ENCODE results near the gene SLC6A17.

Gene SLC6A17

DNA sequence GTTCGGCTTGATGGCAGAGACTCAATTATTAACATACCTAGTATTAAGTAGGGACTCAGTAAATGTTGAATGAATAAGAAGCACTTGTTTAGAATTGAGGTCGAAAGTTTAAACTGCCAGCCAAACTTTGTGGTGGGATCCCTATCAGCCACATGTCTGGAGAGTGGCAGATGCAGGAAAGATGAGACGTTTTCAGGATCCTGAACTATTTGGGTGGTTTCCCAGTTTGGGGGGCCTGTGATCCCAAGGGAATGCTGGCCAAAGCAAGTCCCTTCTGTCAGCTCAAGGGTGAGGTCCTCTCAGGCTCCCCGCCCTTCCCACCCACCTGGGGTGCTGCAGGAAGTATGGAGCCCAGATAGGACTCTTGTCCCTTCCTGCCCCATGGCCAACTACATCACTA, 98.5 kb downstream of the SLC6A17 start:
- no peak for DNase-seq (ENCODE audit: low read depth)
- TF ChIP-seq, protein P1, sequence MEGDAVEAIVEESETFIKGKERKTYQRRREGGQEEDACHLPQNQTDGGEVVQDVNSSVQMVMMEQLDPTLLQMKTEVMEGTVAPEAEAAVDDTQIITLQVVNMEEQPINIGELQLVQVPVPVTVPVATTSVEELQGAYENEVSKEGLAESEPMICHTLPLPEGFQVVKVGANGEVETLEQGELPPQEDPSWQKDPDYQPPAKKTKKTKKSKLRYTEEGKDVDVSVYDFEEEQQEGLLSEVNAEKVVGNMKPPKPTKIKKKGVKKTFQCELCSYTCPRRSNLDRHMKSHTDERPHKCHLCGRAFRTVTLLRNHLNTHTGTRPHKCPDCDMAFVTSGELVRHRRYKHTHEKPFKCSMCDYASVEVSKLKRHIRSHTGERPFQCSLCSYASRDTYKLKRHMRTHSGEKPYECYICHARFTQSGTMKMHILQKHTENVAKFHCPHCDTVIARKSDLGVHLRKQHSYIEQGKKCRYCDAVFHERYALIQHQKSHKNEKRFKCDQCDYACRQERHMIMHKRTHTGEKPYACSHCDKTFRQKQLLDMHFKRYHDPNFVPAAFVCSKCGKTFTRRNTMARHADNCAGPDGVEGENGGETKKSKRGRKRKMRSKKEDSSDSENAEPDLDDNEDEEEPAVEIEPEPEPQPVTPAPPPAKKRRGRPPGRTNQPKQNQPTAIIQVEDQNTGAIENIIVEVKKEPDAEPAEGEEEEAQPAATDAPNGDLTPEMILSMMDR (conservative IDR thresholded peaks at IDR 0.05; ENCODE audit: low read length): no peak
- H3K4me3 ChIP-seq (ENCODE audit: low read length): no peak overlapping the region

- TF ChIP-seq, protein P1 (conservative IDR thresholded peaks at IDR 0.05; ENCODE audit: low read length): no peak
- no peak for DNase-seq (ENCODE audit: low read depth)
- H3K4me3 ChIP-seq (ENCODE audit: low read length): no peak overlapping the region
These were observed 99.0 kb downstream of the SLC6A17 start for GRCh38 chr1:110249256-110249655.

GRCh38 chr1:110250008-110250407, 99.7 kb downstream of the SLC6A17 start:
- H3K4me3 ChIP-seq (ENCODE audit: low read length): no peak overlapping the region
- TF ChIP-seq, protein P1 (conservative IDR thresholded peaks at IDR 0.05; ENCODE audit: low read length): no peak
- DNase-seq (ENCODE audit: low read depth): no peak

DNA sequence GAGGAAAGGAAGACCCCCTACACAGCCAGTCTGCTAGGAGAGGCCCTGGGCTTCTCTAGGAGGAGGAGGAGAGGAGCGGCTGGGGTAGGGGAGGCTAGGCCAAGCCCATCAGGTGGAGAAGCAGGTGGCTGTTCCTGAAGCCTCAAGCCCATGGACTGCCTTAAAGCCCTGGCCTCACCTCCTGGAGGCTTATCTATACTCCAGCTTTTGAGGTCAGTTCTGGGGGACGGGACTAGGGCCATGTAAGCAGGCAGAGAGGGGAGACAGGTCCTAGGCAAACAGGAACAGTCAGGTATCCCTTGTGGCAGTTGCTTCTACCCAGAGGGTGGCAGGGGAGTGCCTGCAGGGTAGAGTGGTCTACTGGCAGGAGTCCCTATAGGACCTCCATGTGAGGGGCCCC, 100.5 kb downstream of the SLC6A17 start:
- DNase-seq (ENCODE audit: low read depth): no peak
- no peak overlapping the region for H3K4me3 ChIP-seq (ENCODE audit: low read length)
- TF ChIP-seq, protein P1 (conservative IDR thresholded peaks at IDR 0.05; ENCODE audit: low read length): no peak

Data from AG10803 (cell line).